OCI-M2 (cell line): Measurements from ENCODE around the gene CTSD.
"Not testable (repeated sequence)": the region's sequence is repeated elsewhere in the genome, so short reads cannot be mapped to it uniquely, and the experiment has no call there.

Experiments used
- DNase-seq: peaks from one replicate; lab custom pipeline; 2025; ENCODE audit not compliant: unreplicated experiment; lab: John Stamatoyannopoulos, UW

Gene CTSD

GRCh38 chr11:1770528-1770927 lies 6.8 kb upstream of the CTSD start:
- no peak for DNase-seq

GRCh38 chr11:1770061-1770460 lies 6.3 kb upstream of the CTSD start:
- no peak for DNase-seq

GRCh38 chr11:1769304-1769936 lies 5.7 kb upstream of the CTSD start:
- DNase-seq, result not testable (repeated sequence)

- DNase-seq, result no peak
Observed at GRCh38 chr11:1768141-1768469, 4.4 kb upstream of the CTSD start.

DNA sequence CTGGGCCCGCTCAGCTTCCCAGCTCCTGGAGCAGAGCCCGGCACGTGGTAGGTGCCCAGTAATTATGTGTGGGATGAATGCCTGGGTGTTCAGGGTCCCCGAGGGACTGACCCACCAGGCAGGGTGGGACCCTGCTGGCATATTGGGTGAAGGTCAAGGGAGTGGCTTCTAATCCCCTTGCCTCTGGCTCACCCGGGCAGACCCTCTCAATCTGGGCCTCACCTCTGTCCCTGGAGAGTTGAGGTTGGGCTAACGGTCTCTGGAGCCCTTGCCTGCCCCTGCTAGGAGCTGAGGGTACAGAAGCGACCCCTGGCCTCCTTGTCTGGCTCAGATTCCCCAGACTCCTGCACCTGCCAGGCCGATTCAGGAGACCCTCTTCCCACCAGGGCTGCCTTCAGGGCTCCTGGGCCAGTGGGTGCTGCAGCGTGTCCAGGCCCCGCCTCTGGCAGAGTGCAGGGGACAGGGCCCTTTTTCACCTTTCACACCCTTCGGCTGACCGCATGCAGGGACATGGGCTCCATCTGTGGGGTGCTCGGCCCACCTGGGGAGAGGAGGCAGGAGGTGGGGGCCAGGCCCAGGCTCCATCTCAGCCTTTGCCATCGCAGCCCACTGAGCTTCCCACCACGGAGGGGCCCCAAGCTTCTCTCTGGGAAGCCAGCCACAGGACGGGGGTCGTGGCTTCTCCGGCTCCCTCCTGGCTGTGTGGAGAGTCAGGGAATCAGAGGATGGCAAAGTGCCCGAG lies 3.8 kb upstream of the CTSD start:
- no peak for DNase-seq

- no peak for DNase-seq
Observed at GRCh38 chr11:1766719-1767398, 3.1 kb upstream of the CTSD start.

DNA sequence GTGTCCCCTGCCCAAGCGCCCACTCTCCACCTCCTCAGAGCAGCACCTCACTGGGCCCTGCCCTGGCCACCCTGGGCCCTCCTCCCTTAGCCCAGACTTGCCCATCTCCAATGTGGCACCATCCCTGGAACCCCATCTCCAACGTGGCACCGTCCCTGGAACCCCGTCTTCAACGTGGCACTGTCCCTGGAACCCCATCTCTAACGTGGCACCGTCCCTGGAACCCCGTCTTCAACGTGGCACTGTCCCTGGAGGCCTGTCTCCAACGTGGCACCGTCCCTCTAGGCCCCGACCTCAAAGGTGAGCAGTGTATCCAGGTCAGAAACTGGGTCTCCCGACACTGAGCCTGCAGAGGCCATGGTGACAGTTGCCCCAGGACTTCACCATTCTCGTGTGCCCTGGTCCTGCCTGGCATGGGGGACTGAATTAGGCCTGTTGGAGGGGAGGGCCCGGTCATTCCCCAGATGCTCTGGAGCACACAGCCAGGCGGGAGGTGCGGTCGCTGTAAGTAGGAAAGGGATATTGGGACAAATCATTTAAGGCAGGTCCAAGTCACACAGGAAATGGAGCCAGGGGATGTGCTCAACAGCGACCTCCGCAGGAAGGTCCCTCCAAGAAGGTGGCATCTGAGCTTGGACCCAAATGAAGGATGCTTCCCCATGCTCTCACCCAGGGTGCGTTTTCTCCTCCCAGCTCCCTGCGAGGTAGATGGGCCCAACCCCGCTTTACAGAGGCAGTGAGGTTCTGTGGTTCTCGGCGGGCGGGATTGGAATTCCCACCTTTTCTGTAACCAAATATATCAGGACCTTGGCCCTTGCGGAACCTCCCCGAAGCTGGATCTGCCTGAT lies 2.4 kb upstream of the CTSD start:
- DNase-seq, result no peak

- no peak for DNase-seq
Observed at GRCh38 chr11:1763336-1763795, 361 bp downstream of the CTSD start.

- DNase-seq, result no peak
Observed at GRCh38 chr11:1762537-1763302, 1.0 kb downstream of the CTSD start.

DNA sequence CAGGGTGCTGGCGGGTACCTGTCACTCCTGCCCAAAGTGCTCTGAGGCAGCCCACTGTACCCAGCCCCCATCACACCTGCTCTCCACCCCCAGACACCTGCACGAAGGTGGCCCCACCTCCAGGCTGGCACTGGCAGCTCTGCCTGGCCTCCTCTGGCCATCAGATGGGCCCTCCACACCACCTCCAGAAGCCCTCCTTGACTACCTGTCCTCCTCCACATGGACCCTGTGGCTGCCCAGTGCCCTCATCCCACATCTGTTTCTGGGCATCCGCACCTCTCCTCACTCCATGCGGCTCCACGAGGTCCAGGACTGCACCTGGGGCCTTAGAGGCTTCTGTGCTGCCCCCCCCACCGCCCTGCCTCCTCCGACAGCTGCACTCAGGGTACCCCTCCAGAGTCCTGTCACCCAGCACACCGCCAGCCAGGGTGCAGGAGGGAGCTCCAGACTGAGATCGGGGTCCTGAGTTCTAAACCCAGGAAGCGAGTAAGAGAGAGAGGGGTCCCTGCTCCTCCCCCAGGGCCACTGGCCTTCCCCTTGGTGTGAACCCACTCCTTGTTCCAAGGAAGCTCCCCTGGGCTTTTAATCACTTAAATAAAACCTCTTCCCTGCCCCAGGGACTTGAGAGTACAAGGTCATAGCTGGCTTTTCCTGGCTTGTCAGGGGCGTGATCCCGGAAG lies 1.7 kb downstream of the CTSD start:
- DNase-seq, result no peak

DNA sequence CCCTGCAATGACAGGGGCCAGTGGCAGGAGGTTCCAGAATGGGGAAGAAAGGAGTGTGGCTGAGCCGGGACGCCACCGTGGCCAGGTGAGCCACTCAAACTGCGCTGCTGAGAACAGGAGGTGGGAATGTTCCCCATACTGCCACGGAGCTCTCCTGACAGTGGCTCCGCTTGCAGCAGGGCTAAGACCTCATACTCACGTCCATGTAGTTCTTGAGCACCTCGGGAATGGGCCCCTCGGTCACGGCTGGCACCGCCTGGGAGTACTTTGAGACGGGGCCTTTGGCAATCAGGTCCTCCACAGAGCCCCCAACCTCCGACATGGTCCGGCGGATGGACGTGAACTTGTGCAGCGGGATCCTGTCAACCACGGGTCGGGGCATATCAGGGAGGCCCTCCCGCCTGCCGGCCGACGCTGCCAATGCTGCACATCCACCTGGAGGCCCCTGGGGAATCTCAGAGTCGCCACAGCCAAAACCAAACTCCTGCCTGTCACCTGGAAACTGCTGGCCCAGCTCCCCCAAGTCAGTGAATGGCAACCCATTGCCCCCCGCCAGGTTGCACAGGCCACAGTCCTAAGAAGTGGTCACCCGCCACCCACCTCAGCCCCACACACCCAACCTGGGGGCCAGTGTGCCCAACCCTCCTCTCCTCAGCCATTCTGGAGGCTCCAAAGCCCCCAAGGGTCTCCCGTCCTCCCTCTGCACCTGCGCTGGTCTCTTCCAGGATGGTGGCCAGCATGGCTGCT lies 2.4 kb downstream of the CTSD start:
- no peak for DNase-seq

GRCh38 chr11:1760351-1761109 lies 3.2 kb downstream of the CTSD start:
- no peak for DNase-seq

GRCh38 chr11:1759851-1760220 lies 3.9 kb downstream of the CTSD start:
- DNase-seq, result no peak

- DNase-seq, result no peak
Observed at GRCh38 chr11:1759151-1759850, 4.4 kb downstream of the CTSD start.

DNA sequence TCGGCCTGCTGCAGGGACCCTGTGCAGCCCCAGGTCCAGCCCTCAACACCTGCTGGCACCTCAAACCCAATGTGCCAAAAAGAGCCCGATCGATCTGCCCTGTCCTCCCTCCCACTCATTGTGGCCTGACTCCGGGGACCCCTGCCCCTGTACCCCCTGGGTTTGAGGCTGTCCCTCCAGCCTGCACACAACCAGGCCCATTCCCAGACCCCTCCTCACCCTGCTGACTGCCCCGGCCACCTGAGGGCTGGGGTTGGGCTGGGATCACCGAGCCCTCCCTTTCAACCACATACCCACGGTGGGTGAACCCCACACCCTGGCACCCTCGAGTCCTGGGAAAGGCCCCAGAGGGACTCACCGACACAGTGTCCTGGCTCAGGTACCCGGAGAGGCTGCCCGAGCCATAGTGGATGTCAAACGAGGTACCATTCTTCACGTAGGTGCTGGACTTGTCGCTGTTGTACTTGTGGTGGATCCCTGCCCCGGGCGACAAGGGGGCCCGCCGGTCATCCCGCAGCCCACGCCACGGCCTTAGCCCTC lies 5.0 kb downstream of the CTSD start:
- no peak for DNase-seq

GRCh38 chr11:1757861-1758610 lies 5.7 kb downstream of the CTSD start:
- no peak for DNase-seq
